Adrenal gland (tissue), 5 donors: ENCODE measurements around the gene FARP2.

Source experiments
- POLR2A ChIP-seq, 2 donors: fragments of 450-650 bp; IDR thresholded peaks; one replicate each; pipeline ENCODE4 v1.6.1; 2017; ENCODE audit warnings: antibody characterized with exemption in 2 of 2, mild to moderate bottlenecking in 2 of 2, moderate library complexity in 1 of 2
- TF ChIP-seq, protein P1 (sequence below), 6 experiments: fragments of 450-650 bp in 4 of 6; fragments of 200-600 bp in 2 of 6; sonication (generic) in 1 of 6; IDR thresholded peaks; 1 replicate in 5 of 6; 2 replicates in 1 of 6; pipeline versions ENCODE4 v1.5.1 to v1.8.0; 2016 to 2021; ENCODE audit warnings: antibody characterized with exemption in 6 of 6, mild to moderate bottlenecking in 2 of 6, moderate library complexity in 1 of 6
- donor health status: DM: no; HTN: no; CAD: no.

DNA sequence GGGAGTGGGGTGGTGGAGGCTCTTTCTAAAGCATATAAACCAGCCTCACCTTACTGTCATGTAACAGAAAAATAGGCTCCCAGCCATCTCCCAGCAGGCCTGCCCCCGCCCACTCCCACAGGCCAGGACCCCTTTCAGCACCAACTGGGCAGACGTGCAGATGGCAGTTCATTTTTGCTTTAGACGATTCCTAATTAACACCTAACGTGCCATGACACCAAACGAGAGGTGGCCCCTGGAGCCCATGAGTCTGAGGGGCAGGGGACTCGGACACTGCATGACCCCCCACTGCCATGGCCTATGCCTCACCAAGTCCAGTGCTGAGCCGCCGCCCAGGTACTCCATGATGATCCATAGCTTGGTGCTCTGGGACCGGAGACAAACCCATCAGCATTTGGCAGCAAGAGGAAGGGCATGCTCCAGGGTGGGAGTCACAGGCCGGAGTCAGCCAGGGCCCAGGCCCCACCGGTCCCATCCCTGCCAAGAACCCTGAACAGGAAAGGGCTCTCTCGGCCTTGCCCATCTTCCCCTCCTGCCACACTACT is 144.4 kb downstream of the FARP2 start:
- TF ChIP-seq POLR2A (IDR thresholded peaks at IDR 0.05), result no peak
- TF ChIP-seq, protein P1, sequence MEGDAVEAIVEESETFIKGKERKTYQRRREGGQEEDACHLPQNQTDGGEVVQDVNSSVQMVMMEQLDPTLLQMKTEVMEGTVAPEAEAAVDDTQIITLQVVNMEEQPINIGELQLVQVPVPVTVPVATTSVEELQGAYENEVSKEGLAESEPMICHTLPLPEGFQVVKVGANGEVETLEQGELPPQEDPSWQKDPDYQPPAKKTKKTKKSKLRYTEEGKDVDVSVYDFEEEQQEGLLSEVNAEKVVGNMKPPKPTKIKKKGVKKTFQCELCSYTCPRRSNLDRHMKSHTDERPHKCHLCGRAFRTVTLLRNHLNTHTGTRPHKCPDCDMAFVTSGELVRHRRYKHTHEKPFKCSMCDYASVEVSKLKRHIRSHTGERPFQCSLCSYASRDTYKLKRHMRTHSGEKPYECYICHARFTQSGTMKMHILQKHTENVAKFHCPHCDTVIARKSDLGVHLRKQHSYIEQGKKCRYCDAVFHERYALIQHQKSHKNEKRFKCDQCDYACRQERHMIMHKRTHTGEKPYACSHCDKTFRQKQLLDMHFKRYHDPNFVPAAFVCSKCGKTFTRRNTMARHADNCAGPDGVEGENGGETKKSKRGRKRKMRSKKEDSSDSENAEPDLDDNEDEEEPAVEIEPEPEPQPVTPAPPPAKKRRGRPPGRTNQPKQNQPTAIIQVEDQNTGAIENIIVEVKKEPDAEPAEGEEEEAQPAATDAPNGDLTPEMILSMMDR (IDR thresholded peaks at IDR 0.05), result no peak
